WTC11 (cell line): ENCODE measurements around the gene ZDHHC9.

ENCODE experiments used
- ATF1 ChIP-seq: sonication (generic); formaldehyde crosslinking; IDR thresholded peaks from 2 replicates; pipeline ENCODE4 v1.8.1; 2023; ENCODE audit warnings: mild to moderate bottlenecking, moderate library complexity, missing genetic modification reagents
- ZNF121 ChIP-seq: sonication (generic); formaldehyde crosslinking; IDR thresholded peaks from 2 replicates; pipeline ENCODE4 v1.8.0; 2023; ENCODE audit warnings: missing genetic modification reagents
- TF ChIP-seq, protein P1 (sequence below): fragments of 200-600 bp; IDR thresholded peaks from 2 replicates; pipeline ENCODE4 v1.8.0; 2022; ENCODE audit warnings: antibody characterized with exemption
- TF ChIP-seq, protein P2 (sequence below): sonication (generic); formaldehyde crosslinking; IDR thresholded peaks from 2 replicates; pipeline ENCODE4 v1.8.0; 2022; ENCODE audit warnings: mild to moderate bottlenecking, missing genetic modification reagents

DNA sequence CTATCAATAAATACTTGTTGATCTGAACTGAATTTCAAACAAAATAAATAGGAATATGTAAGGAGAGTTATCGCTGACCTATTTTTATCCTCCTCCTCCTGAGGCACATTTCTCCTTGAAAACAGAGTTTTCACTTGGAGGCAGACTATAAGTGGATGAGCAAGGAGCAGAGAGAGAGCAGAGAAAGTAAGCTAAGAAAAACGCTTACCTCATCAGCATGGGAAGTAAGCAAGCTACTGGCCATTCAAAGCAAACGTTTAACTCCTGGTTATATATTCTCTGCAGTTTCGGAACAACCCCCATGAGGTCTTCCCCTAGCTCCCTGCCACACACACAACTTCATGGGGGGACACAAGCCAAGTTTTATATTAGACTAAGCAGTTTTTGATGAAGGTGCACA is 13.2 kb downstream of the ZDHHC9 start:
- no peak for TF ChIP-seq ATF1 (CRISPR knock-in tag)
- TF ChIP-seq, protein P1, sequence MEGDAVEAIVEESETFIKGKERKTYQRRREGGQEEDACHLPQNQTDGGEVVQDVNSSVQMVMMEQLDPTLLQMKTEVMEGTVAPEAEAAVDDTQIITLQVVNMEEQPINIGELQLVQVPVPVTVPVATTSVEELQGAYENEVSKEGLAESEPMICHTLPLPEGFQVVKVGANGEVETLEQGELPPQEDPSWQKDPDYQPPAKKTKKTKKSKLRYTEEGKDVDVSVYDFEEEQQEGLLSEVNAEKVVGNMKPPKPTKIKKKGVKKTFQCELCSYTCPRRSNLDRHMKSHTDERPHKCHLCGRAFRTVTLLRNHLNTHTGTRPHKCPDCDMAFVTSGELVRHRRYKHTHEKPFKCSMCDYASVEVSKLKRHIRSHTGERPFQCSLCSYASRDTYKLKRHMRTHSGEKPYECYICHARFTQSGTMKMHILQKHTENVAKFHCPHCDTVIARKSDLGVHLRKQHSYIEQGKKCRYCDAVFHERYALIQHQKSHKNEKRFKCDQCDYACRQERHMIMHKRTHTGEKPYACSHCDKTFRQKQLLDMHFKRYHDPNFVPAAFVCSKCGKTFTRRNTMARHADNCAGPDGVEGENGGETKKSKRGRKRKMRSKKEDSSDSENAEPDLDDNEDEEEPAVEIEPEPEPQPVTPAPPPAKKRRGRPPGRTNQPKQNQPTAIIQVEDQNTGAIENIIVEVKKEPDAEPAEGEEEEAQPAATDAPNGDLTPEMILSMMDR = no peak
- TF ChIP-seq, protein P2, sequence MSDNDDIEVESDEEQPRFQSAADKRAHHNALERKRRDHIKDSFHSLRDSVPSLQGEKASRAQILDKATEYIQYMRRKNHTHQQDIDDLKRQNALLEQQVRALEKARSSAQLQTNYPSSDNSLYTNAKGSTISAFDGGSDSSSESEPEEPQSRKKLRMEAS (CRISPR knock-in tag) = no peak
- no peak for TF ChIP-seq ZNF121 (CRISPR knock-in tag)
